HAP-1 (cell line): ENCODE measurements around the gene DLG5.
A peak's percentile ranks its signal among the peaks of the same experiment; 100 is the strongest.

ENCODE experiments used
- DNase-seq, 2 experiments: peaks; one replicate each; pipeline ENCODE4 v3.0.0-alpha.2; 2016 to 2020; ENCODE audit warnings: low spot score in 2 of 2
- H3K27me3 ChIP-seq: fragments of 250-450 bp; sonication (Bioruptor Pico); 2 replicates; pipeline ENCODE4 v1.5.1; 2020; ENCODE audit warnings: low read depth, mild to moderate bottlenecking, moderate library complexity
- H3K36me3 ChIP-seq: fragments of 250-450 bp; sonication (Bioruptor Pico); replicated peaks from 2 replicates; pipeline ENCODE4 v1.5.1; 2020; ENCODE audit warnings: mild to moderate bottlenecking
- H3K4me1 ChIP-seq: fragments of 250-450 bp; sonication (Bioruptor Pico); 2 replicates; pipeline ENCODE4 v1.5.1; 2020; ENCODE audit warnings: mild to moderate bottlenecking
- H3K4me3 ChIP-seq: fragments of 250-450 bp; sonication (Bioruptor Pico); 2 replicates; pipeline ENCODE4 v1.5.1; 2020; ENCODE audit warnings: mild to moderate bottlenecking, moderate library complexity
- H3K9me3 ChIP-seq: fragments of 250-450 bp; sonication (Bioruptor Pico); 2 replicates; pipeline ENCODE4 v1.5.1; 2020; ENCODE audit warnings: mild to moderate bottlenecking, moderate library complexity
- in situ Hi-C: fragments of 300-500 bp; cut with MboI; formaldehyde crosslinking; loops from 3 replicates; pipeline ENCODE4 v1.14.3; 2020; ENCODE audit warnings: low sequenced_read_pairs, inconsistent platforms, mixed read lengths

The DLG5 gene

DNA sequence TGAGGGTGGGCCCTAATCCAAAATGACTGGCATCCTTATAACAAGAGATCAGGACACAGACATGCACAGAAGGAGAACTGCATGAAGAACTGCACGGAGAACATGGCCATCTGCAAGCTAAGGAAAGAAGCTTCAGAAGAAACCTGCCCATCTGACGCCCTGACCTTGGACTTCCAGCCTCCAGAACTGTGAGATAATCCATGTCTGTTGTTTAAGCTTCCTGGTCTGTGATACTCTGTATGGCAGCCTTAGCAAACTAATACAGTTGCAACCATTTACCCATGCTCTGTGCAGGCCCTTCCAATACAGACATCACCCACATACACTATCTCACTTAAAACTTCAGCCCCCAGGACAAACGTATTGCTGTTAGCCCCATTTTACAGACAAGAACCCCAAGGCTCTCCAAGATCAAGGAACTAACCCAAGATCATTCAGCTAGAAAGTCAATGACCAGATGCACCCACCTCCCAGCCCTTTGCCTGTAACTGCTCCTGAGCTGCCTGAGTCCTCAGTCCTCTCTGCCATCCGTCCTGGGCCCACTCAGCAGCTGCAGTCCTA, 39.7 kb downstream of the DLG5 start:
- no peaks in the 10 kb centered on the region for H3K36me3 ChIP-seq
- in situ Hi-C loops, result no loop called here
- H3K4me1 ChIP-seq, result peaks cover 29% of the 10 kb centered on the region
- H3K9me3 ChIP-seq, result no peaks in the 10 kb centered on the region
- H3K27me3 ChIP-seq, result no peaks in the 10 kb centered on the region
- DNase-seq, result no peak
- H3K4me3 ChIP-seq, result no peak overlapping the region

- in situ Hi-C loops, result no loop called here
- Histone ChIP-seq H3K9me3 (no peaks in the 10 kb centered on the region), H3K27me3 (no peaks in the 10 kb centered on the region), H3K36me3 (no peaks in the 10 kb centered on the region), H3K4me1 (peaks cover 23% of the 10 kb centered on the region), H3K4me3 (no peak overlapping the region)
- DNase-seq, result no peak
These were observed 42.4 kb downstream of the DLG5 start for GRCh38 chr10:77884181-77884580.

DNA sequence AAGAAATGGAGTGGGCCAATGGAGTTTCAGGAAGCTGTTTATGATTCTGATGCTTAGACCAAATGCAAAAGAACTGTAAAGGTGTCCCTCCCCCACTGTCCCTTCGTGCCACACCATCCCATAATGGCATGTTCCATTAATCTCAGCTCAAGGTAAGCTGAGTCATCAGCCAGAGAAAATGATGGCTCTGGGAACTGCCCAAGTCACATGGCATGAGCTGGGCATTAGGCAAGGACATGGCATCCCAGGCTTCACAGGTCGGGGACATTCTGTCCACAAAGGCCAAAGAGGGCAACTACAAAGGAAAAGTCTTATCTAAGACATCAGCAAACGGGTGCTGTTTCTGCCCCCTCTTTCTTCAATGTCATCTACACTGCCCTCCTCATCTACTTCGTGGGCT, 44.9 kb downstream of the DLG5 start:
- H3K4me1 ChIP-seq, result 0 out of 2 replicates have a peak, but pooled peaks cover under 1% of the 10 kb centered on the region
- no peak overlapping the region for H3K4me3 ChIP-seq
- no peak for DNase-seq
- H3K9me3 ChIP-seq, result no peaks in the 10 kb centered on the region
- no peaks in the 10 kb centered on the region for H3K36me3 ChIP-seq
- H3K27me3 ChIP-seq, result no peaks in the 10 kb centered on the region
- in situ Hi-C loops, result no loop called here

DNA sequence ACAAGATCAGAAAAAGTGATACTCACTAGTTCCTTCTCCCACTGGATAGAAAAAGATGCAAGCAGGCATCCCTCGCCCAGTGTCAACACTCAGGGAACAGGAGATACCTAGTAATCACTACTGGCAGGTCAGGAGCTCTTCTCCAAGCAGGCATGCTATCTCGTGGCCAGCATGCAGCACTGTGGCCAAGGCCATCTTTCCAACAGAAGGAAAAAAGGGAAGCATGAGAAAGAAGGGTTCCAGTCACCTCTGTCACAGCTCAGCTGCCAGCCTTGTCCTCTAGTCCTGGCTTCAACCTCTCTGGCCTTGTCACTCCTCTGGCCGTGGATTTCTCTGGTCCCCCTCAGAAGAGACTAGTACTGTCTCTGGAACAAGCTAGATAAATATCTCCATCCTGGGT, 45.3 kb downstream of the DLG5 start:
- Histone ChIP-seq H3K4me1 (no peaks in the 10 kb centered on the region), H3K36me3 (no peaks in the 10 kb centered on the region), H3K4me3 (no peak overlapping the region), H3K9me3 (no peaks in the 10 kb centered on the region), H3K27me3 (no peaks in the 10 kb centered on the region)
- DNase-seq, result no peak
- in situ Hi-C loops, result no loop called here

- H3K4me1 ChIP-seq, result no peaks in the 10 kb centered on the region
- in situ Hi-C loops, result no loop called here
- H3K9me3 ChIP-seq, result no peaks in the 10 kb centered on the region
- H3K27me3 ChIP-seq, result no peaks in the 10 kb centered on the region
- DNase-seq, result no peak
- no peak overlapping the region for H3K4me3 ChIP-seq
- no peaks in the 10 kb centered on the region; the same call in 1 of the 2 replicates for H3K36me3 ChIP-seq
These were observed 46.8 kb downstream of the DLG5 start for GRCh38 chr10:77879710-77880109.

DNA sequence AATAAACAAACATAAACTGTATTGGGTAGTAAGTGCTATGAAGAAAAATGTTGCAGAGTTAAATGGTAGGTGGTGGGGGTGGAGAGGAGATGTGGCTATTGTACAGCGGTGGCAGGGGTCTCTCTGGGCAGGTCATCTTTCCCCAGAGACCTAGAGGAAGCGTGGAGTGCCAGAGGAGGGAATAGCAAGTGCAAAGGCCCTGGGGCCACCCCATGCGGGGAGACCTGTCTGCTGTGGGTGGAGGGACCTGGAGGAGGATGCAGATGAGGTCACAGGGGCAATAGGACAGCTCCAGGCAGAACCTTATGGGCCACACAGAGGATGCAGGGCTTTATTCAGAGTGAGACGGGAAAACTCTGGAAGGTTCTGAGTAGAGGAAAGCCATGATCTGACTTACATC, 47.5 kb downstream of the DLG5 start:
- H3K4me3 ChIP-seq, result no peak overlapping the region
- no peaks in the 10 kb centered on the region for H3K27me3 ChIP-seq
- H3K4me1 ChIP-seq, result no peaks in the 10 kb centered on the region
- in situ Hi-C loops, result no loop called here
- DNase-seq, result no peak
- H3K36me3 ChIP-seq, result no peaks in the 10 kb centered on the region; the same call in 1 of the 2 replicates
- H3K9me3 ChIP-seq, result no peaks in the 10 kb centered on the region

GRCh38 chr10:77877441-77878344, 48.9 kb downstream of the DLG5 start:
- no peaks in the 10 kb centered on the region for H3K27me3 ChIP-seq
- no peaks in the 10 kb centered on the region; the same call in 1 of the 2 replicates for H3K36me3 ChIP-seq
- no peaks in the 10 kb centered on the region for H3K4me1 ChIP-seq
- H3K4me3 ChIP-seq, result no peak overlapping the region
- in situ Hi-C loops, result no loop called here
- H3K9me3 ChIP-seq, result no peaks in the 10 kb centered on the region
- peak in 1 of 2 experiments; percentile 25 for DNase-seq

DNA sequence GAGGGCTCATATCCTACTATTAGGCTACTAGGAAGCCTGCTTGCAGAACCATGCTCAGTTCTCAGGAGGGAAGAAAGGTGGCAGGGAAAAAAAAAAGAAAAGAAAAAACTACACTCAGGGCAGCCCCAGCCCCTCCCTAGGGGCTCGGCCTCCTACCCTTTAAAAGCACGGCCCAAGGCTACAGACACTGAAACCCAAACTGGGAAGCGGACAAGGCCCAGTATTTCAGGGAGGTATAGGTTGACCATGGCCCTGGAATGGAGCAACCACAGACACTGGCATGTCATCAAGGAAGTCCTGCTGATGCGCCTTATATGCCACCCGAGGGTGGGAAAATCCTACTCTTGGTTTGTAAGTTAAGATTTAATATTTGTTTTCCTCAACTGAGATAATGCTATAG, 50.8 kb downstream of the DLG5 start:
- H3K27me3 ChIP-seq, result no peaks in the 10 kb centered on the region
- H3K36me3 ChIP-seq, result no peaks in the 10 kb centered on the region; the same call in 1 of the 2 replicates
- in situ Hi-C loops, result no loop called here
- H3K4me3 ChIP-seq, result no peak overlapping the region
- no peak for DNase-seq
- no peaks in the 10 kb centered on the region for H3K9me3 ChIP-seq
- H3K4me1 ChIP-seq, result no peaks in the 10 kb centered on the region

- Histone ChIP-seq H3K9me3 (no peaks in the 10 kb centered on the region), H3K36me3 (no peaks in the 10 kb centered on the region; the same call in 1 of the 2 replicates), H3K4me1 (no peaks in the 10 kb centered on the region), H3K27me3 (no peaks in the 10 kb centered on the region), H3K4me3 (no peak overlapping the region)
- in situ Hi-C loops, result no loop called here
- no peak for DNase-seq
These were observed 51.7 kb downstream of the DLG5 start for GRCh38 chr10:77874872-77875271.

GRCh38 chr10:77873536-77874380, 52.8 kb downstream of the DLG5 start:
- in situ Hi-C loops, result no loop called here
- DNase-seq, result no peak
- no peaks in the 10 kb centered on the region for H3K9me3 ChIP-seq
- no peaks in the 10 kb centered on the region for H3K4me1 ChIP-seq
- no peak overlapping the region for H3K4me3 ChIP-seq
- H3K27me3 ChIP-seq, result no peaks in the 10 kb centered on the region
- no peaks in the 10 kb centered on the region; the same call in 1 of the 2 replicates for H3K36me3 ChIP-seq

GRCh38 chr10:77872947-77873535, 53.5 kb downstream of the DLG5 start:
- no peaks in the 10 kb centered on the region for H3K4me1 ChIP-seq
- H3K9me3 ChIP-seq, result no peaks in the 10 kb centered on the region
- no peak overlapping the region for H3K4me3 ChIP-seq
- in situ Hi-C loops, result no loop called here
- no peaks in the 10 kb centered on the region; the same call in 1 of the 2 replicates for H3K36me3 ChIP-seq
- no peak for DNase-seq
- H3K27me3 ChIP-seq, result no peaks in the 10 kb centered on the region

GRCh38 chr10:77872151-77872946, 54.2 kb downstream of the DLG5 start:
- no peaks in the 10 kb centered on the region for H3K27me3 ChIP-seq
- in situ Hi-C loops, result no loop called here
- no peaks in the 10 kb centered on the region for H3K9me3 ChIP-seq
- no peak overlapping the region for H3K4me3 ChIP-seq
- H3K4me1 ChIP-seq, result no peaks in the 10 kb centered on the region
- DNase-seq, result no peak
- H3K36me3 ChIP-seq, result no peaks in the 10 kb centered on the region; the same call in 1 of the 2 replicates
